Measurements from ENCODE around the gene MUL1.

DNA sequence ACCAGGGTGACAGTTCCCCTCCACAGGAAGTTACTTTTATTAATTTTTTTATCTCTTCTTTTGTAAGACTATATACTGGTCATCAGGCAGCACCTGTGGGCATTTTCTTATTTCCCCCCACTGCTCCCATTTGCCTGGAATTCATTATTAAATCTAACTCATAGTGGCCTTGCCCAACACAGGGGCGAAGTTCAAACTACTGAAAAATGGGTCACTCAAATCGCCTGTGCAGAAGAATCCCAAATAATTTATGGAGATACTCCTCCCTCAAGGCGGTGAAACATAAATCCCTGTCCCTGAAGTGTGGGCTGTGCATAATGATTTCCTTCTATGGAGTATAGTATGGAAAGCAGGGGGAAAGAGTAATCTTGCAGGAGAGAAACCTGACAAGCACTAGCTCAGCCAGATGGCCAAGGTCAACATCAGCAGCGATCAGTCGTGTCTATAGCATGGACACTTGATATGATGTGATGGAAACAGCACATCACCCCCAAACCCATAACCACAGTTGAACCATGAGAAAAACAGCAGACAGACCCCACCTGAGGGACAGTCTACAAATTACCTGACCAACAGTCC lies 29.8 kb downstream of the MUL1 start:
- TF ChIP-seq POLR2A (IDR thresholded peaks at IDR 0.05) (no peak), POLR2AphosphoS5 (IDR thresholded peaks at IDR 0.05) (no peak)
- TF ChIP-seq, protein P1, sequence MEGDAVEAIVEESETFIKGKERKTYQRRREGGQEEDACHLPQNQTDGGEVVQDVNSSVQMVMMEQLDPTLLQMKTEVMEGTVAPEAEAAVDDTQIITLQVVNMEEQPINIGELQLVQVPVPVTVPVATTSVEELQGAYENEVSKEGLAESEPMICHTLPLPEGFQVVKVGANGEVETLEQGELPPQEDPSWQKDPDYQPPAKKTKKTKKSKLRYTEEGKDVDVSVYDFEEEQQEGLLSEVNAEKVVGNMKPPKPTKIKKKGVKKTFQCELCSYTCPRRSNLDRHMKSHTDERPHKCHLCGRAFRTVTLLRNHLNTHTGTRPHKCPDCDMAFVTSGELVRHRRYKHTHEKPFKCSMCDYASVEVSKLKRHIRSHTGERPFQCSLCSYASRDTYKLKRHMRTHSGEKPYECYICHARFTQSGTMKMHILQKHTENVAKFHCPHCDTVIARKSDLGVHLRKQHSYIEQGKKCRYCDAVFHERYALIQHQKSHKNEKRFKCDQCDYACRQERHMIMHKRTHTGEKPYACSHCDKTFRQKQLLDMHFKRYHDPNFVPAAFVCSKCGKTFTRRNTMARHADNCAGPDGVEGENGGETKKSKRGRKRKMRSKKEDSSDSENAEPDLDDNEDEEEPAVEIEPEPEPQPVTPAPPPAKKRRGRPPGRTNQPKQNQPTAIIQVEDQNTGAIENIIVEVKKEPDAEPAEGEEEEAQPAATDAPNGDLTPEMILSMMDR (IDR thresholded peaks at IDR 0.05) = no peak
